ENCODE results near the gene ARF5.

DNA sequence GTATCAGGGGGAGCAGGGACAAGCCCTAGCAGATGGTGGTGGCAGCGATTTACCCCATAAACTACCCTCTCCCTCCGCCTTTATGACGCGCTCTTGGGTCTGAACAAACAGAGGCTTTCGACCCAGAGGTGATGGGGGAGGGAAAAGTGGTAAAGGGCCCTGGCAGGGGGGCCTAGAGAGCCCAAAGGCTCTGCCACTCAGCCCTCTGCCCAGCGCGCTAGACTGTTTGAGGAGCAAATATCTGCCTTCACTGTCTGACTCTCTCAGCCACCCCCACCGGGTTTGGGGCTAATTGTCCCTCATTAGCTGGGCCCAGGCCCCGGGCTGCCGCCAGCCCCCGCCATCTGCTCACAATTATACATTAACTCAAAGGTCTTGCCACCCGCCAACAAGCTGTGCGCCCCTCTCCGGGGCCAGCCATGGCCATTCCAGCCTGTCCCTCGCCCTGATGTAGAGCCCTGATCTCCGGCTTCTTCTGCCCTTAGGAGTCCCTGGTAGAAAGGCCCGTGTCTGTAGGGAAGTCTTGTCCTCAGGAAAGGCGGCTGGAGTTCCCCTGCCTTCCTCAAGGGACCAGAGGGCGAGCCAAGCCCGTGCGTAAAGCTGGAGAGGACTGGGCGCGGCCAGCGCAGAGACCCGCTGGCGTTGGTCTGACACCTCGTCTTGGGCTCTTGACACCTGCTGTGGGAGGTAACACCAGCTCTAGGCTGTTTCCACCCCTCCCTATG lies 31.6 kb downstream of the ARF5 start:
- TF ChIP-seq POLR2A (IDR thresholded peaks at IDR 0.05; ENCODE audit: low read length) (no peak), GATA1 (IDR thresholded peaks at IDR 0.05; ENCODE audit: low read depth, low read length) (no peak)
